GM12874 (cell line): ENCODE results near the gene TFF2.

Experiments used
- CTCF ChIP-seq: IDR thresholded peaks from 2 replicates; pipeline ENCODE4 v1.5.1; 2011; ENCODE audit warnings: low read depth, mild to moderate bottlenecking, control low read depth, low read length, moderate library complexity; ENCODE audit not compliant: insufficient read depth

Gene TFF2

DNA sequence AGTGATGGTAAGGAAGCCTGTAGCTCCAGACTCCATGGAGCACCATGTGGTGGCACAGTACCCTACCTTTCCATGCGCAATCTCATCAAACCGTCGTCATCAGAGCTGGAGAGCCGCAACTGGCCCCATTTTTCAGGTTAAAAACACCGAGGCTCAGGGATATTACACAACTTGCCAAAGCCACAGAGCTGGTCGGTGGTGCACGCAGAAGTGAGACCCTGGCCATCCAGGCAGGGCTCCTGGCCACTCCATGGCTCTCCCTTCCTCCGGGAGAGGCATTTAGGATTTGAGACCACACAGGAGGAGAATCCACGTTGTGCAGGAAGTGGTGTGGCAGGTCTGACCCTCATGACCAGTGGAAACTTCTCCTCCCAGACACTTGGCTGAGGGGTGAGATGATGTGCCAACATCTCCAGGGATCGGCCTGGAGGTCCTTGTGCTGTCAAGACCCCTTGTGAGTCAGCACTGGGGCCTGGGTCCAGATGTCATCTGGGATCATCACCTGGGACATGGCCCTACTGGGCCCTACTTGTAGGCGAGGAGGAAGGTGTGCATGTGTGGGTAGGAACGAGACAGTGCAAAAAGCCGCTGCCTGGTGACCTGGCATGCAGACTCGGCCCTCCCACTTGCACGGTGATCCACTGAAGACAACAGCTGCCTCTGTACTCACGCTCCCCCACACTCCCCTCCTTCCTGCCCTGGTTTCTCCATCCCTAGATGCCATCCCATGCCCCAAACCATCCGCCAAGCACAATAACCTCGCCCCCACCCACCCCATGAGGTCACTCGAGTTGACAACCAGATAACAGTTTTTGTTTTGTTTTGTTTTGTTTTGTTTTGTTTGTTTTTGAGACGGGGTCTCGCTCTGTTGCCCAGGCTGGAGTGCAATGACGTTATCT lies 46.0 kb downstream of the TFF2 start:
- no peak for TF ChIP-seq CTCF

DNA sequence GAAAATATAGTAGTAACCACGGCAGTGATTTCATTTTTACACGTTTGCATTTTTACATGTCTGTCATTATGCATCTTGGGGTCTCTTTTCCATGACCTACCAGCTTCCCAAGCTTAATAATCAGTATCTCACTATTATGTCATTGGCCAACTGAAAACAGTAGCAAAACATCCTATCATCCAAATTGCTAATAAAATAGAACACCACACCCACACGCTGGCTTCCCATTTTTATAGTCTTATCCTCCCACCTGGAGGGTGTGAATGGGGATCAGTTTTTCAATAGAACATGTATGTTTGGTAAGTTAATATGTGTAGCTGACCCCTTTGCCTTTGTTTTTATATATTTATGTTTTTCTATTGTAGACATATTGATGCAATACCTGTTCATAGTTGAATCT lies 47.4 kb downstream of the TFF2 start:
- no peak for TF ChIP-seq CTCF

- no peak for TF ChIP-seq CTCF
These were observed 48.0 kb downstream of the TFF2 start for GRCh38 chr21:42302794-42303193.

GRCh38 chr21:42302076-42302650 lies 48.6 kb downstream of the TFF2 start:
- no peak for TF ChIP-seq CTCF

- TF ChIP-seq CTCF = no peak
These were observed 49.3 kb downstream of the TFF2 start for GRCh38 chr21:42301371-42302075.

DNA sequence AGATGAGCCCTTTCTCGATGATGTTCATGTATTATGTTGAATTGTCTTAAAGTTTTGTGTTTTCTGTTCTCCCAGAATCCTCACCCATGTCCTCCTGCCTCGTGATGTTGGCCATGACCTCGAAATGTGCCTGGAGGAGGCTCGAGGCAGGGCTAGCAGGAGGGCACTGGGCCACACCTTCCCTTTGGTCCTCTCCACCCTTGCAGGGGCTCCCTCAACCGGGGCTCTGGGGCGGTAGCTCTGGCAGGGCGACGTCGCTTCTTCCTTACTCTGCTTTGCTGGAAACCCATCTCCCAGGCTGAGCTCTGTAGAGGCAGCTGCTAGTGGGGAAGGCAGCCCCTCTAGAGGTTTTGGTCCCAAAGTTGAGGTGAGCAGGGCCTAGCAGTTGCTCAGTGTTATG lies 49.8 kb downstream of the TFF2 start:
- TF ChIP-seq CTCF = no peak

DNA sequence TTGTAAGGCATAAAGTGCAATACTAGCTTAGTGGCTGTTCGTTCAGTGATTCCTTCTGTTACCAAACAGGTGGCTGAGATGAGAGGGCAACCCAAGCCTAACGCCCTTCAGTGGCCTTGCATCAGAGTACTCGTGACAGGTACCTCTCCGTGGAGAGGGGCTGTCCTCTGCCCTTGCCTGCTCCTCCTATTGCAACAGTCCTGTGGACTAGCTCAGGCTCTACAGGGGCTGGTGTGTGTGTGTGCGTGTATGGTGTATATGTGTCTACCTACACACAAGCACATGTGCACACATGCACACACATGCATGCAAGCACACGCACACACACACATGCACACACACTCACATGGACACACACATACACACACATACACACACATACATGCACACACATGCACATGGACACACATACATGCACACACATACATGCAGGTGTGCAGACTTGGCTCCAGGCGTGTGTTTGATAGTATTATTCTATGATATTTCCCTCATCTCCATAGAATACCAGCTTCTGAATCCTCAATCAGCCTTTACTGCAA lies 50.7 kb downstream of the TFF2 start:
- TF ChIP-seq CTCF = no peak
